ENCODE measurements around the gene LMNA. TPM values are rescaled to one million over a fixed set of nuclear protein-coding genes. Genes with fewer than 3 reads are reported as not detected.
"Not testable (repeated sequence)": the region's sequence is repeated elsewhere in the genome, so short reads cannot be mapped to it uniquely, and the experiment has no call there.

The LMNA gene
- polyA plus RNA-seq, 1 experiment: 365 TPM

DNA sequence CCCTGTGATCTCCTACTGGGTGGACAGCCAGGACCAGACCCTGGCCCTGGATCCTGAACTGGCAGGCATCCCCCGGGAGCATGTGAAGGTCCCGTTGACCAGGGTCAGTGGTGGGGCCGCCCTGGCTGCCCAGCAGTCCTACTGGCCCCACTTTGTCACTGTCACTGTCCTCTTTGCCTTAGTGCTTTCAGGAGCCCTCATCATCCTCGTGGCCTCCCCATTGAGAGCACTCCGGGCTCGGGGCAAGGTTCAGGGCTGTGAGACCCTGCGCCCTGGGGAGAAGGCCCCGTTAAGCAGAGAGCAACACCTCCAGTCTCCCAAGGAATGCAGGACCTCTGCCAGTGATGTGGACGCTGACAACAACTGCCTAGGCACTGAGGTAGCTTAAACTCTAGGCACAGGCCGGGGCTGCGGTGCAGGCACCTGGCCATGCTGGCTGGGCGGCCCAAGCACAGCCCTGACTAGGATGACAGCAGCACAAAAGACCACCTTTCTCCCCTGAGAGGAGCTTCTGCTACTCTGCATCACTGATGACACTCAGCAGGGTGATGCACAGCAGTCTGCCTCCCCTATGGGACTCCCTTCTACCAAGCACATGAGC lies 62.2 kb downstream of the LMNA start:
- Histone ChIP-seq H3K9me3 (ENCODE audit: control insufficient read depth, insufficient read depth, low read length) (no peaks in the 10 kb centered on the region), H3K27me3 (ENCODE audit: control insufficient read depth, insufficient read depth, low read length) (peaks cover 15% of the 10 kb centered on the region), H3K4me3 (ENCODE audit: low read depth, low read length) (no peak overlapping the region), H3K27ac (ENCODE audit: low read depth, low read length) (no peak overlapping the region)
- TF ChIP-seq, protein P1, sequence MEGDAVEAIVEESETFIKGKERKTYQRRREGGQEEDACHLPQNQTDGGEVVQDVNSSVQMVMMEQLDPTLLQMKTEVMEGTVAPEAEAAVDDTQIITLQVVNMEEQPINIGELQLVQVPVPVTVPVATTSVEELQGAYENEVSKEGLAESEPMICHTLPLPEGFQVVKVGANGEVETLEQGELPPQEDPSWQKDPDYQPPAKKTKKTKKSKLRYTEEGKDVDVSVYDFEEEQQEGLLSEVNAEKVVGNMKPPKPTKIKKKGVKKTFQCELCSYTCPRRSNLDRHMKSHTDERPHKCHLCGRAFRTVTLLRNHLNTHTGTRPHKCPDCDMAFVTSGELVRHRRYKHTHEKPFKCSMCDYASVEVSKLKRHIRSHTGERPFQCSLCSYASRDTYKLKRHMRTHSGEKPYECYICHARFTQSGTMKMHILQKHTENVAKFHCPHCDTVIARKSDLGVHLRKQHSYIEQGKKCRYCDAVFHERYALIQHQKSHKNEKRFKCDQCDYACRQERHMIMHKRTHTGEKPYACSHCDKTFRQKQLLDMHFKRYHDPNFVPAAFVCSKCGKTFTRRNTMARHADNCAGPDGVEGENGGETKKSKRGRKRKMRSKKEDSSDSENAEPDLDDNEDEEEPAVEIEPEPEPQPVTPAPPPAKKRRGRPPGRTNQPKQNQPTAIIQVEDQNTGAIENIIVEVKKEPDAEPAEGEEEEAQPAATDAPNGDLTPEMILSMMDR (IDR thresholded peaks at IDR 0.05; ENCODE audit: low read depth, low read length): no peak
- POLR2A ChIA-PET: interaction anchor here (0.7 kb wide), 1 partner anchor 26 kb away, joined by 5 read pairs; no protein-coding TSS in a partner anchor
- CTCF ChIA-PET: interaction anchor here (1.7 kb wide), 1 partner anchor 48 kb away, joined by 6 read pairs; no protein-coding TSS in a partner anchor
- DNase-seq (ENCODE audit: low read depth, low spot score): no peak

DNA sequence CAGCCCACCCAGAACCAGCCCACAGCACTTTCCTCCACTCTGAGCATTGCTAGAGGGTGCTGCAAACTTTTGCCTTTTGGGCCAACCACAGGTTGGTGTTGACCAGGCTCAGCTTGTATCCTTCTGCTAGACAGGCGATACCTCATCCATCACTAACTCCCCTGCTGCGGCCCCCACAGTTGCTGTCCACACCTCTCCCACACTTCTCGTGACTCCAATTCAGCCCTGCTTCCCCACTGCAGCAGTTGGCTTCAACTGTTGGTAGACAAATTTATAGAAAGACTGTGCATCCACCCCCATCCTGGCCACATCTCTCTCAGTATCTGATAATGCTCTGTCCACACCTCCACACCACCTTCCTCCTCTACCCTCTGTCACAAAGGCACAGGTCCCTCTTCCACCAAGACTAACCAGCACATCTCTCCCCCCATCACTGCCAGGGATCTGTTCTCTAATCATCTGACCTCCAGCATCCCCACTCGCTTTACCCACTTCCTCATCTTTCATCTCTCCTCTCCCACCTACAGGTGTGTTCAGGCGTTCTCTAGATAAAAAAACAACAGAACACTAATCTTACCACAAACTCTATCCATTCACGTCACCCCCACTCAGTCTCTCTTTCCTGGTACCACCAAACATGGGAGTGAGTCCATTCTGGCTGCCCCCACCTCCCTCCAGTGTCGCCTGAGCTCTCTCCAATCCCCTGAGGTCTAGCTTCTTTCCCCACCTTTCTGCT lies 63.6 kb downstream of the LMNA start:
- ChIA-PET POLR2A (no interaction called here), CTCF (no interaction called here)
- Histone ChIP-seq H3K9me3 (ENCODE audit: control insufficient read depth, insufficient read depth, low read length) (no peaks in the 10 kb centered on the region), H3K27ac (ENCODE audit: low read depth, low read length) (no peak overlapping the region), H3K27me3 (ENCODE audit: control insufficient read depth, insufficient read depth, low read length) (peaks cover 13% of the 10 kb centered on the region), H3K4me3 (ENCODE audit: low read depth, low read length) (no peak overlapping the region)
- TF ChIP-seq, protein P1 (IDR thresholded peaks at IDR 0.05; ENCODE audit: low read depth, low read length): no peak
- DNase-seq (ENCODE audit: low read depth, low spot score): no peak

DNA sequence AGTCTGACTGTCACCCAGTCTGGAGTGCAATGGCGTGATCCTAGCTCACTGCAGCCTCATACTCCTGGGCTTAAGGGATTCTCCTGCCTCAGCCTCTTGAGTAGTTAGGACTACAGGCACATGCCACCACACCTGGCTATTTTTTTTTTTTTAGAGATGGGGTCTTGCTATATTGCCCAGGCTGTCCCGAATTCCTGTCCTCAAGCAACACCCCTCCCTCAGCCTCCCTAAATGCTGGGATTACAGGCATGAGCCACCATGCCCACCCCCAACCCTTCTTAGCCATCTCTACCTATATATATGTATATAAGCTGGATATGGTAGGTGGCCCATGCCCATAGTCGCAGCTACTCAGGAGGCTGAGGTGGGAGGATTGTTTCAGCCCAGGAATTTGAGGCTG lies 66.0 kb downstream of the LMNA start:
- Histone ChIP-seq H3K27me3 (ENCODE audit: control insufficient read depth, insufficient read depth, low read length) (peaks cover 9% of the 10 kb centered on the region), H3K9me3 (ENCODE audit: control insufficient read depth, insufficient read depth, low read length) (no peaks in the 10 kb centered on the region), H3K27ac (ENCODE audit: low read depth, low read length) (no peak overlapping the region), H3K4me3 (ENCODE audit: low read depth, low read length) (no peak overlapping the region)
- POLR2A ChIA-PET: no interaction called here
- CTCF ChIA-PET: no interaction called here
- no peak for DNase-seq (ENCODE audit: low read depth, low spot score)
- TF ChIP-seq, protein P1 (IDR thresholded peaks at IDR 0.05; ENCODE audit: low read depth, low read length): no peak

DNA sequence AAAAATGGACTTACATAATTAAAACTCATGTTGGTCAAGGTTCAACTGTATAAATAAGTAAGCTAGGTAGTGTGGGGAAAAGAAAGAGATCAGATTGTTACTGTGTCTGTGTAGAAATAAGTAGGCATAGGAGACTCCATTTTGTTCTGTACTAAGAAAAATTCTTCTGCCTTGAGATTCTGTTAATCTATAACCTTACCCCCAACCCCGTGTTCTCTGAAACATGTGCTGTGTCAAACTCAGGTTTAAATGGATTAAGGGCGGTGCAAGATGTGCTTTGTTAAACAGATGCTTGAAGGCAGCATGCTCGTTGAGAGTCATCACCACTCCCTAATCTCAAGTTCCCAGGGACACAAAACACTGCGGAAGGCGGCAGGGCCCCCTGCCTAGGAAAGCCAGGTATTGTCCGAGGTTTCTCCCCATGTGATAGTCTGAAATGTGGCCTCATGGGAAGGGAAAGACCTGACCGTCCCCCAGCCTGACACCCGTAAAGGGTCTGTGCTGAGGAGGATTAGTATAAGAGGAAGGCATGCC lies 66.9 kb downstream of the LMNA start:
- H3K4me3 ChIP-seq (ENCODE audit: low read depth, low read length); CTCF ChIA-PET; H3K9me3 ChIP-seq (ENCODE audit: control insufficient read depth, insufficient read depth, low read length); H3K27me3 ChIP-seq (ENCODE audit: control insufficient read depth, insufficient read depth, low read length); H3K27ac ChIP-seq (ENCODE audit: low read depth, low read length); DNase-seq (ENCODE audit: low read depth, low spot score); POLR2A ChIA-PET: not testable (repeated sequence)

DNA sequence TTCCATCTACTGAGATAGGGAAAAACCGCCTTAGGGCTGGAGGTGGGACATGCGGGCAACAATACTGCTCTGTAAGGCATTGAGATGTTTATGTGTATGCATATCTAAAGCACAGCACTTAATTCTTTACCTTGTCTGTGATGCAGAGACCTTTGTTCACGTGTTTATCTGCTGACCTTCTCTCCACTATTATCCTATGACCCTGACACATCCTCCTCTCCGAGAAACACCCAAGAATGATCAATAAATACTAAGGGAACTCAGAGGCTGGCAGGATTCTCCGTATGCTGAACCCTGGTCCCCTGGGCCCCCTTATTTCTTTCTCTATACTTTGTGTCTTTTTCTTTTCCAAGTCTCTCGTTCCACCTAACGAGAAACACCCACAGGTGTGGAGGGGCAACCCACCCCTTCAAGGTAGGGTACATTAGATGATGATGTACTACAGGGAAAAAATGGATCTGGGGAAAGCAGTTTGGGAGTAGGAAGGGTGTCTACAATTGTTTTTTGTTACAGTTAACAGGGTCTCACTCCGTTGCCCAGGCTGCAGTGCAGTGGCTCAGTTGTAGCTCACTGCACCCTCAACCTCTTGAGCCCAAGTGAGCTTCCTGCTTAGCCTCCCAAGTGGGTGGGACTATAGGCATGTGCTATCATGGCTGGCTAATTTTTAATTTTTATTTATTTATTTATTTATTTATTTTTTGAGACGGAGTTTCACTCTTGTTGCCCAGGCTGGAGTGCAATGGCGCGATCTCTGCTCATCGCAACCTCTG lies 67.7 kb downstream of the LMNA start:
- DNase-seq (ENCODE audit: low read depth, low spot score); POLR2A ChIA-PET; H3K9me3 ChIP-seq (ENCODE audit: control insufficient read depth, insufficient read depth, low read length); H3K27me3 ChIP-seq (ENCODE audit: control insufficient read depth, insufficient read depth, low read length); H3K27ac ChIP-seq (ENCODE audit: low read depth, low read length); CTCF ChIA-PET; H3K4me3 ChIP-seq (ENCODE audit: low read depth, low read length): not testable (repeated sequence)

DNA sequence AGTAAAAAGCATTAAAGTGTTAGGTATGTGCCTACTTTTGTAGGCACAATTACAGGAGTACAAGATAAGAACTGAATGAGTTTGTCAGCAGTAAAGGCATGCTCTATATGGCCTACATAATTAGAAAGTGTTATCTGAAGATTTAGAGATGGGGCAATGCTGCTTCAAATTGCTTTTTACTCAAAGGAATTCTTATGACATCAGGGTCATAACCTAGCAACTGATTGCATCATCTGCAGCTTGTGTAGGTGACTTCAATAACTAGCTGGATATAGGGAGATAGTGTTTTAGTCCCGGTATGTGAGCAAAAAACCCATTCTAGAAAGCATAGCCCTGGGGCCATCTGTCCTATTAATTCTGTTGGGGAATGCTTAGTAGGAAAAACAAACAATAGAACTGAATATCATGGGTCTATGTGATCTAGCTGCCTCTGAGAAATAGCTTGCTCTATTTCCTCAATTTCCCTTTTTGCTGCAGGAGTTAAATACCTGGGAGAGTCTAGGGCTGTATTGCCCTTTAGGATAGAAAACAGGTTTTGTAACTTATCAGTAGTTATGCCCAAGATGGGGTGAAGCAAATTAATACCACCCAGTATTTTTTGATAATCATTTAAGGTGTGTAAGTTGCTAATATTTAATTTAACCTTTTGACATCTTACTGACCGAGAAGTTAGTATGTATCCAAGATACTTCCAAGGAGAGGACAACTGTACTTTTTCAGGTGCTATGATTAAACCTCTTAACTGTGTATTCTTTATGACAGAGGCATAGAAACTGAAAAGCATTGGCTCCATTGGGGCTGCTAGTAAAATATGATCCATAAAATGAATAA lies 72.1 kb downstream of the LMNA start:
- H3K4me3 ChIP-seq (ENCODE audit: low read depth, low read length); H3K27me3 ChIP-seq (ENCODE audit: control insufficient read depth, insufficient read depth, low read length); DNase-seq (ENCODE audit: low read depth, low spot score); POLR2A ChIA-PET; CTCF ChIA-PET; H3K27ac ChIP-seq (ENCODE audit: low read depth, low read length); H3K9me3 ChIP-seq (ENCODE audit: control insufficient read depth, insufficient read depth, low read length): not testable (repeated sequence)
